Upper lobe of right lung (tissue), 1 donor: ENCODE data around the gene POU2F3. TPM values are rescaled to one million over a fixed set of nuclear protein-coding genes. Genes with fewer than 3 reads are reported as not detected.

Experiments used
- ATAC-seq: fragments of 200-7000 bp; cut with Tn5 transposase; one replicate; pipeline ENCODE4 v1.9.1; 2020; ENCODE audit warnings: mild to moderate bottlenecking, moderate library complexity
- DNase-seq: peaks from one replicate; pipeline ENCODE4 v3.0.0-alpha.2; 2020
- H3K27ac ChIP-seq: fragments of 200-600 bp; one replicate; pipeline ENCODE4 v1.8.0; 2022
- H3K27me3 ChIP-seq: fragments of 200-600 bp; one replicate; pipeline ENCODE4 v1.8.0; 2022; ENCODE audit warnings: mild to moderate bottlenecking
- H3K36me3 ChIP-seq: fragments of 200-600 bp; one replicate; pipeline ENCODE4 v1.8.0; 2022
- H3K4me1 ChIP-seq: fragments of 200-600 bp; one replicate; pipeline ENCODE4 v1.8.0; 2022
- H3K4me3 ChIP-seq: fragments of 200-600 bp; one replicate; pipeline ENCODE4 v1.8.0; 2022; ENCODE audit warnings: mild to moderate bottlenecking
- H3K9me3 ChIP-seq: fragments of 200-600 bp; one replicate; pipeline ENCODE4 v1.8.0; 2022
- intact Hi-C: fragments of 100-400 bp; cut with DNase I; formaldehyde crosslinking; loops from one replicate; pipeline ENCODE4 v1.11.0; 2022
- long read RNA-seq: library from polyadenylated mRNA; unstranded; transcript quantifications from one replicate; pipeline ENCODE4 v2.0.0, GENCODE V29; 2021
- total RNA-seq: library from RNA; stranded (reverse); fragmentation: NEBNext Ultra II Directional; extraction: Animal tissue kit (Norgen Biotek cat#: 25700); gene quantifications from one replicate; pipeline ENCODE4 v1.2.1, GENCODE V29; 2021
- TF ChIP-seq, protein P1 (sequence below): fragments of 200-600 bp; IDR thresholded peaks from one replicate; pipeline ENCODE4 v1.8.0; 2022; ENCODE audit warnings: antibody characterized with exemption
- donor health status: DM: no; HTN: yes; CAD: no; lungs with severe emphysema.

POU2F3 gene
- 3.0 TPM for total RNA-seq
- long read RNA-seq, partial matches to known transcripts: 1 of 3 reads
- long read RNA-seq, other reads (novel, unspliced or antisense): 0 of 3 reads

DNA sequence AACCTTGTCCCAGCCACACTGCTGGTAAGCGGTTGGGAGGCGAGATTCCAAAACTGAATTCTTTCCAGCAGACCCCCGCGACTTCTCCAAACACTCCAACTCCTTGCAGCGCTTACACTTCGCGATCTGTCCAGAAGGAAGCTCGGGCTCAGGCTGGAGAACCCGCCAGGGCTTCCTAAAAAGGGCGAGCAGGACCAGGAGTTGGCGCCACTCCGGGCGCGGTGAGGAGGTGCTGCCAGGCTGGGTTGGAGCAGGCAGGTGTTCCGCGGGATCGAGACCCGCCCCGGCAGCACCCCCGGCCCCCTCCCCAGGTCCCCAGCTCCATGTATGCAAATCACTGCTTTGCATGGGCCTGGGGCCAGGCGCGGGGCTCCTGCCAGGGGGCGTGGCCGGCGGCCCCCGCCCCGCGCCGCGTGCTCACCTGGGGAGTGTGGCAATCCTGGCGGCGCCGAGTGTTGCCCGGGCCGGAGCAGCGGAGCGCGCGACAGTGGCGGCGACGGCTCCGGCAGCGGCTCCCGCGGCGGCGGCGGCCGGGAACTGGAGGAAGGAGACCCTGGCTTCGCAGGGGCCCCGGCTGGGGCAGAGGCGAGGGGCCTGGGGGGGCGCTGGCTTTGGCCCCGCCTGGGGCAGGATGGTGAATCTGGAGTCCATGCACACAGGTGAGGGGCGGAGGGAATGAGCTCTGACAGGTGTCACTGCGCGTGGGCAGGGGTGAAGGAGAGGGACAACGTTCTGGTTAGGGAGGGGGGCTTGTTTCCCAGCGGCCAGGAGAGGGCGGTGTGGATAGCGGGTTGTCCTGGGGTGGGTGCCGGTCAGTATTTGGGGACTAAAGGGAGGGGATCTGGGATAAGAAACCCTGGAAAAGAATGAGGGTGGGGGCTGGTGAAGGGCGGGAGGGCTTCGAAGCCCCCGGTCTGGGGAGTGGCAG lies at the start of gene POU2F3:
TSS of gene POU2F3 (plus strand) at position 428 of the 928 bp plus-strand sequence. CDS start at position 632, 204 bp downstream.
- H3K4me1 ChIP-seq: no peaks in the 10 kb centered on the region
- intact Hi-C loops: no loop called here
- peaks cover 45% of the 10 kb centered on the region for H3K27me3 ChIP-seq
- TF ChIP-seq, protein P1, sequence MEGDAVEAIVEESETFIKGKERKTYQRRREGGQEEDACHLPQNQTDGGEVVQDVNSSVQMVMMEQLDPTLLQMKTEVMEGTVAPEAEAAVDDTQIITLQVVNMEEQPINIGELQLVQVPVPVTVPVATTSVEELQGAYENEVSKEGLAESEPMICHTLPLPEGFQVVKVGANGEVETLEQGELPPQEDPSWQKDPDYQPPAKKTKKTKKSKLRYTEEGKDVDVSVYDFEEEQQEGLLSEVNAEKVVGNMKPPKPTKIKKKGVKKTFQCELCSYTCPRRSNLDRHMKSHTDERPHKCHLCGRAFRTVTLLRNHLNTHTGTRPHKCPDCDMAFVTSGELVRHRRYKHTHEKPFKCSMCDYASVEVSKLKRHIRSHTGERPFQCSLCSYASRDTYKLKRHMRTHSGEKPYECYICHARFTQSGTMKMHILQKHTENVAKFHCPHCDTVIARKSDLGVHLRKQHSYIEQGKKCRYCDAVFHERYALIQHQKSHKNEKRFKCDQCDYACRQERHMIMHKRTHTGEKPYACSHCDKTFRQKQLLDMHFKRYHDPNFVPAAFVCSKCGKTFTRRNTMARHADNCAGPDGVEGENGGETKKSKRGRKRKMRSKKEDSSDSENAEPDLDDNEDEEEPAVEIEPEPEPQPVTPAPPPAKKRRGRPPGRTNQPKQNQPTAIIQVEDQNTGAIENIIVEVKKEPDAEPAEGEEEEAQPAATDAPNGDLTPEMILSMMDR: no peak
- H3K4me3 ChIP-seq: peak within 1 kb of the TSS; percentile 30
- H3K9me3 ChIP-seq: no peaks in the 10 kb centered on the region
- DNase-seq: peak; percentile 84
- no peaks in the 10 kb centered on the region for H3K36me3 ChIP-seq
- H3K27ac ChIP-seq: no peak within 1 kb of the TSS
- peak; percentile 74 for ATAC-seq

DNA sequence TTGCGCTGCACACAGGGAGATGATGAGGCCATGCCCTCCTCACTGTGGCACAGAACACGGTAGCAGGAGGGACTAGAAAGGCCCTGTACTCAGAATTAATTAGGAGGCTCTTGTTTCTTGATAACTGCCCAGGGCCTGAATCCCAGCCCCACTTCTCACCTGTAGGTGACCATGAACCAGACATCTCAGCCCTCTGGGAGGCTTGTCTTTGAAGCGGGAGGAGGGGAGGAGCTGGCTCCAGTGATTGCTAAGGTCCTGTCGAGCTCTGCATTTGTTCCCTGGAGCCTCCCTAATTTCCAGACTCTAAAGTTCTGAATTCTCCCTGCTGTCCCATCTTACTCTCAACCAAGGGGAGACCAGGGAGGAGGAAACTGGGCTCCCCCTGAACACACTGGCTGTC lies 48.9 kb upstream of the POU2F3 start:
- H3K27ac ChIP-seq: no peak overlapping the region
- TF ChIP-seq, protein P1: no peak
- ATAC-seq: no peak

DNA sequence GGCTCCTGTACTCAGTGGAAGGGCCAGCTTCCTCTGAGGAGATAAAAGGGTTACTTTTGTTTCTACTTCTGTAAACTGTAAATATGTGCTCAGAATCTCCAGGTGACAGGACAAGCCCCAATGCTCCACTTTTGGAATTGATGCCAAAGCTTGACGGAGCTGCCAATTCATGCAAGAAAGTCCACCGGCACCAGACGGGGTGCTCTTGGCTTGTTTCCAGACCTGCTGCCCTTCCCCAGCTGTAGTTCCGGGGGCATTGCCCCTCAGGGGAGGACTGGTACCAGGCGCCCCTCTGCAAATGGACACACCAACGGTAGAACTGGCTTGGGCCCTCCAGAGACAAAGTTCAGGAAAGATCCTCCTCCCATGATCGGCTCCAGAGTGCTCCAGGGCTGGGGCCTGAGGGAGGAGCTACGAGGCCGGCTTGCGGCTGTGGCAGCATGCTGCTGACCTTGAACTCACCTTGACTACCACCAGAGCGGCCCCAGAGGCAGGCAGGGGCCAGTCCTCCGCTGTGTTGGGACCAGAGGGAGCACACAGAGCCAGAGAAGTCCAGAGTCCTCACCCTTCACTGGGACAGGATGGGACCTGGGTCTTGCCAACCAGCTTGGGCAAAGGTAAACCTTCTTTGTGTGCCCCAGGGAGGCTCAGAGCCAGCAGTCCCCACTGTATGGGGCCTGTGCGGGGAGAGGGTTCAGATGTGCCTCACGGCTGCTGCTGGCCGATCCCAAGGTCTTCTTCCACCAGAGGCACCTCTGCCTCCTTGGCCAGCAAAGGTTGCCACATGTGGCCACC lies 46.9 kb upstream of the POU2F3 start:
- no peaks in the 10 kb centered on the region for H3K36me3 ChIP-seq
- no peaks in the 10 kb centered on the region for H3K9me3 ChIP-seq
- TF ChIP-seq, protein P1: no peak
- H3K4me3 ChIP-seq: no peak overlapping the region
- H3K27ac ChIP-seq: no peak overlapping the region
- no peaks in the 10 kb centered on the region for H3K27me3 ChIP-seq
- ATAC-seq (no peak), DNase-seq (no peak)
- intact Hi-C loops: no loop called here
- H3K4me1 ChIP-seq: no peaks in the 10 kb centered on the region

More for the DNA sequence above, 48.9 kb upstream of the POU2F3 start:
- DNase-seq: no peak
- intact Hi-C loops: no loop called here
- H3K27me3 ChIP-seq: no peaks in the 10 kb centered on the region
- peaks cover 3% of the 10 kb centered on the region for H3K4me1 ChIP-seq
- H3K36me3 ChIP-seq: no peaks in the 10 kb centered on the region
- H3K9me3 ChIP-seq: no peaks in the 10 kb centered on the region
- no peak overlapping the region for H3K4me3 ChIP-seq

DNA sequence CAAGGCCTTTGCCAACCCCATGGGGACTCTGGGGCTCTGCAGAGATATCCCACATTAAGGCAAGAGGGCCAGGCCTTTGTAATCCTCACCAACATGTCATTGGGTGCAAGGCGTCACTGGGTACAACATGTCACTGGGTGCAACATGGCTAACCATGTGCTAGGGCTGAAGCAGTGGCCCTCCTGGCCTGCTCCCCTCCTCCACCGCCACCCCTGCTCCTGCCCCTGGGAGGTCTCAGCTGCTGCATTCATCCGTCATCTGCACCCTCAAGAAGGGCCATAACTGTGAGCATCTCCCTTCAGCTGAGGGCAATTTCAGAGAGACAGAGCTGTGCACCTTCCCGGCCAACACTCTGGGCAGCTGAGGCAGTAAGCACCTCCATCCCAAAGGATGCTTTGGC lies 45.8 kb upstream of the POU2F3 start:
- no peak overlapping the region for H3K4me3 ChIP-seq
- DNase-seq: no peak

More for the DNA sequence above, 45.8 kb upstream of the POU2F3 start:
- Histone ChIP-seq H3K27ac (no peak overlapping the region), H3K27me3 (peaks cover 5% of the 10 kb centered on the region), H3K9me3 (no peaks in the 10 kb centered on the region), H3K36me3 (no peaks in the 10 kb centered on the region), H3K4me1 (no peaks in the 10 kb centered on the region)
- no peak for ATAC-seq
- intact Hi-C loops: no loop called here
- TF ChIP-seq, protein P1: no peak
